GM19324 (cell line): ENCODE data around the gene KBTBD12.
"Not testable (repeated sequence)": the region's sequence is repeated elsewhere in the genome, so short reads cannot be mapped to it uniquely, and the experiment has no call there.

Experiments used
- ATAC-seq: cut with Tn5 transposase; IDR thresholded peaks from one replicate; pipeline ENCODE4 v1.9.1; 2021; ENCODE audit warnings: mild to moderate bottlenecking, moderate library complexity; ENCODE audit not compliant: unreplicated experiment, low FRiP score

KBTBD12 gene

DNA sequence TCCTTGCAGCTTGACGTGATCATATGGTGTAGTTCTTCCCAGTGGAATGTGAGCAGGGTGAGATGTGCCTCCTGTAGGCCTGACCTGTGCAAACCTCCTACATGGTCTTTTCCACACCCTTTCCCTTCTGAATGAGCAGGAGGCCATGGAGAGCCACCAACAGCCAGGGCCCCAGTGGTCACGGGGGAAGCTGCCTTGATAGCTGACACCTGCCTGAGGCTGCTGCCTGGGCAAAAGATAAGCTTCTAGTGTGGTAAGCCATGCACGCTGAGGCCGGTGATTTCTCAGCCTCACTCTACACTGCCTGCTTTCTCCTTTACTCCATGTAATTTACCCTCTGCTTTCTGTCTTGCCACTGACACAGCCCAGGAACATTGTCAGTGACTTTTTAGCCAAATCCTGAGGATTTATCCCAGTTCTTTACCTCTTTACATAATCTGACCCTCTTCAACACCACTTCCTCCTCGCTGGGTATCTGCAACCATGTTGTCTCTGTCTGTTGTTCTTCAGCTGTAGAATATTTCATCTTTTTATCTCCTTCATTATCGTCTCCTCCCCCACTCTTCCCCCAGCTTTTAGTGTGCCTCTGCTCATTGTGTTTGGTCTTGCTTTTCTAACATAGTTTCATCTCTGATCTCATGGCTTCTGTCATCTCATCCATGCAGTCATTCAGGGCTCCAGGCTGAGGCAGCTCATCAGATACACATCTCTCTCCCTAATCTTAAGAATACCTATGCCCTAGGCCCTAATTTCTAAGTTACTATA is 11.2 kb upstream of the KBTBD12 start:
- no peak for ATAC-seq

DNA sequence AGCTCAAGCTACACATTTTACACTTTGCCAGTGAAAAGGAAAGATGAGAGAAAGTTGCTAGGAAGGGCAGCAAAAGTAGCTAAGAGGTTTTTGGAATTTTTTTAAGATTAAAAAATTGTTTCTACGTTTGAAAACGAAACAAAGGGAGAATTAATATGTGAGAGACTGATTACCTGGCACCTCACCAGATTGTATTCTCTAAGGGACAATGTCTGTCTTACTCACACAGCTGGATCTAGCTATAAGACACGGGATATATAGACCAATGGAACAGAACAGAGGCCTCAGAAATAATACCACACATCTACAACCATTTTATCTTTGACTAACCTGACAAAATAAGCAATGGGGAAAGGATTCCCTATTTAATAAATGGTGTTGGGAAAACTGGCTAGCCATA is 9.5 kb upstream of the KBTBD12 start:
- no peak for ATAC-seq

DNA sequence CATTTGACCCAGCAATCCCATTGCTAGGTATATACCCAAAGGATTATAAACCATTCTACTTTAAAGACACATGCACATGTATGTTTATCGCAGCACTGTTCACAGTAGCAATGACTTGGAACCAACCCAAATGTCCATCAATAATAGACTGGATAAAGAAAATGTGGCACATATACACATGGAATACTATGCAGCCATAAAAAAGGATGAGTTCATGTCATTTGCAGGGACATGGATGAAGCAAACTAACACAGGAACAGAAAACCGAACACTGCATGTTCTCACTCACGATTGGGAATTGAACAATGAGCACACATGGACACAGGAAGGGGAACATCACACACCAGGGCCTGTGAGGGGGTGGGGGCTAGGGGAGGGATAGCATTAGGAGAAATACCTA is 8.4 kb upstream of the KBTBD12 start:
- not testable (repeated sequence) for ATAC-seq

DNA sequence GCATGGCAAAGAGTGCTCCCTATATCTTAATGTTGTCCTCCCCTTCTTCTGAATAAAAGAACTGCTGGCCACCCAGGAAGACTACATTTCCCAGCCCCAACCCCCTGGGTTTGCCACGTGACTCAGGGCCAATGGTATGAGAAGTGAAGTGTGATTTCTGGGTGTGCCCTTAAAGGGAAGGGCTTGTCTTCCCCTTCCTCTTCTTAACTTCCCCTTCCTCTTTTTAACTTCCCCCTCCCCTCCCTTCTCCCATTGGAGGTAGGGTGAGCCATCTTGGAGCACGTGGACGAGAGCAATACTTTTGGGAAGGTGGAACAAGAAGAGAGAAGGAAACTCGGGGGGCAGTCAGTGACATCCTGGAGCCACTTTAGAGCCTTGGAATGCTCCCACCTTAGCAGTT is 6.8 kb upstream of the KBTBD12 start:
- no peak for ATAC-seq

DNA sequence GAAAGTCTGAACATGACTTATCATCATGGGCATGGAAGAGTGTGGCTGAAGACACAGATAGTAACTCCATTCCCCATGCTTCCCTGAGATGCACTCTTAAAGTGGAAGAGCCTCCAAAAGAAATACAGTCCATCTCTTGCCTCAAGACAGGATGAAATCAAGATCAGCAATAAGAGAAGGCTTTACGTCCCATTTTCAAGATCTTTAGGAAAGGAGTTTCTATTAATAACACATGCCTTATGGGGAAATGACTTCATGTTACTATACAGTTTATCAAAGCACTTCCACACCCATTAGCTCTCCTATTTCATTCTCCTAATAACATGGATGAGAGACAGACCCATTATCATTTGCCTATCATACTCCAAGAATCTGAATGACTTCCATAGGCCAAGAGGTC is 6.1 kb upstream of the KBTBD12 start:
- no peak for ATAC-seq

DNA sequence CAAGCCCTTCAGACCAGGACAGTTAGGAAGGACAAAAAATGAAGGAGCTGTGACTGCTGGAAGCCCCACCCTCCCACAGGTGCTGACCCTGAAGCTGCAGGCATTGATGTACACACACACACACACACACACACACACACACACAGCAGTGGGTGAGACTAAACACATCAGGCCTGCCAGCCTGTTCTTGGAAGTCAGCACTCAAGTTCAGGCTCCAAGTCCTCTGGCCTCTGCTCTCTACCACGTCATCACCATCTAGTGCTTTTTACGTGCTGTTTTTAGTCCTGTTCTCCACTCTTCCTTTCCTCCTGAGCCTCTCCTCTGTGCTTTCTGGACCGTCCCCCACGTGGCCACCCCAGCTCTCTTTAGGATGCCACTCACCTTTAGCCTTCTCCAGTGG is 5.4 kb upstream of the KBTBD12 start:
- ATAC-seq, result no peak

DNA sequence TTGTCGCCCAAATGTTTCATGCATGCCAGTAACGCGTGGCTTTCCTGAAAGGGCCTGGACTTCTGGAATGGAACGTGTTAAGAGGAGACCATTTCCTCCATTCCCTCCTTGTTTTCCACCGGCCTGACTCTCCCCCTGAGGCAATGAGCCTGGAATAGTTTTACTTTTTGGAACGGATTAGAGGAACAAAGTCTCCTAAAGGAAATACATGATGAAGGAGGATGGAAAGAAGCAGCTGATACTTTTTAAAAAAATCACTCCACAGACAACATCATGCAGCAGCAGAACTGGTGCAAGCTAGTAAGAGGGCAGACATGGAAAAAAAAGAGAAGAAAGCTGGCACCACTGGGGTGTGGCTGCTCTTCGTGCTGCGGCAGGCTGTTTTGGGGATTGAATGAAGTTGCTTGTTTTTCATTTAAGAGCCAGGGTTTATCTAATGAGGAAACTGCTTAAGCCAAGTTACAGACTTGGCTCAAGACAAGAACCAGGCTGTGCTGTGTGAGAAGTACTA is 3.6 kb upstream of the KBTBD12 start:
- no peak for ATAC-seq

DNA sequence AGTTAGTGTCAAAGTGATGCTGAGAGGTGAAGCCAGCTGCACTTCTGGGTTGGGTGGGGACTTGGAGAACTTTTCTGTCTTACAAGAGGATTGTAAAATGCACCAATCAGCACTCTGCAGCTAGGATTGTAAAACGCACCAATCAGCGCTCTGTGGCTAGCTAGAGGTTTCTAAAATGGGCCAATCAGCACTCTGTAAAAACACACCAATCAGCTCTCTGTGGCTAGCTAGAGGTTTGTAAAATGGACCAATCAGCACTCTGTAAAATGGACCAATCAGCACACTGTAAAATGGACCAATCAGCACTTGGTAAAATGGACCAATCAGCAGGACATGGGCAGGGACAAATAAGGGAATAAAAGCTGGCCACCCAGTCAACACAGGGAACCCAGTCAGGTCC is 1.2 kb upstream of the KBTBD12 start:
- ATAC-seq, result not testable (repeated sequence)

DNA sequence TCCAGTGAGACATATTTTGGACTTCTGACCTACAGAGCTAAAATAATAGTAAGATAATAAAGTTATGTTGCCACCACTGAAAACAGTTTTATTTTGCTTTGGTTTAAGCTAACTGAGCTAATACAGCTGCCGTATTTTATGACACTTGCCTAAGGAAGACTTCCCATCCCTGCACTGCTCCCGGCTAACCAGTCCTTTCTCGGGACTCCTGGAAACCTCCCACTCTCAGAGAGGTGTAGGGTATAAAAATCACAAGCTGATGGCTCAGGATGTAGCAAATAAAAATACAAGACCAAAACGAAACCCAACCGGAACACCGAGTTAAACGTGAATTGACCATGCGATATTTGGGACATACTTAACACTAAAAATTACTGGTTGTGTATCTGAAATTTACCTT is 448 bp upstream of the KBTBD12 start:
- no peak for ATAC-seq

DNA sequence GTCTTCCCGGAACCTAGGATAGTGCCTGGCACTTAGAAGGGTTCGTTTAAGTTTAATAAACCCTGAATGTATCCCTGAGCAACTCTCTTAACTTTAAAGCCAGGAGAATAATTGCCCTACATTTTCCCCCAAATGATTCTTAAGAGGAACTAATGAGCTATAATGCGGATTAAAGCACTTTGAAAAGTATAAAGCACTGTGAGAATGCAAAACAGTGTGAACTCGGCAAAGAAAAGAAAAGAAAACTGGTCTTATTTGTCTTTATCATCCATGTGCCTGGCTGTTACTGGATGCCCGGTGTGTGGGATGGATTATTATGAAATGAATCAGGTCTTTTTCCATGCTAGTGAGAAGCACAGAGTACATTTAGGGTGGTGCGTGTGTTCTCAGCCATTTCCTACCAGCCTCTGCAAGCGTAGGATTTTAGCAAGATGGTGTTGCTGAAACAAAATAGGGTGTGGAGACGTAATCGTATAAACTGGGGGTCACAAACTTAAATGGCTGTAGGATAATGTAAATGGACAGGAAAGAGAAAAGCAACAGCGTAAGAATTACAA is 983 bp downstream of the KBTBD12 start:
- no peak for ATAC-seq

DNA sequence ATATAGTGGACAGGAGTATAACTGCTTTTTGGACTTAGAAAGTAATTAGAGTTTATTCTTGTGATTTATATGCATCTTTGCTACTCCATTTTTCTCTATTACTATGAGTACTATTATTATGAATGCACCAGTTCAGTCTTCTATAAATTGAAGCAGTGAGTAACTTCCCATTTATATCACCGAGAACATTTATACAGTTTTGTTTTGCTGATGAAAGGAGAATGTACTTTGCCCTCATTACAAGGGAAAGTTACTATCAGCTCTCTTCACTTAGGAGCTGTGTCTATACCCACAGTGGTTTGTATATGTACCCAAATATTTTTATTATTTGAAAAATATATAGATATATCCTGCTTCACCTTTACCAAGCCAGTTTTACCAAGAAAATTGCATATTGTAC is 5.7 kb downstream of the KBTBD12 start:
- ATAC-seq, result no peak

DNA sequence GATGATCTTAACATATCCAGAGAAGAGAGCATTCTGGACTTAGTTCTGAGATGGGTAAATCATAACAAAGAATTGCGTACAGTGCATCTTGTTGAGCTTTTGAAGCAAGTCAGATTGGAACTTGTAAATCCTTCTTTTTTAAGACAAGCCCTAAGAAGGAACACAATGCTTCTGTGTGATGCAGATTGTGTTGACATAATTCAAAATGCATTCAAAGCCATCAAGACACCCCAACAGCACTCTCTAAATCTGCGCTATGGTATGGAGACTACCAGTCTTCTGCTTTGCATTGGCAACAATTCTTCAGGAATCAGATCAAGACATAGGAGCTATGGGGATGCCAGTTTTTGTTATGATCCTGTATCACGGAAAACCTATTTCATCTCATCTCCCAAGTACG is 8.6 kb downstream of the KBTBD12 start:
- no peak for ATAC-seq

DNA sequence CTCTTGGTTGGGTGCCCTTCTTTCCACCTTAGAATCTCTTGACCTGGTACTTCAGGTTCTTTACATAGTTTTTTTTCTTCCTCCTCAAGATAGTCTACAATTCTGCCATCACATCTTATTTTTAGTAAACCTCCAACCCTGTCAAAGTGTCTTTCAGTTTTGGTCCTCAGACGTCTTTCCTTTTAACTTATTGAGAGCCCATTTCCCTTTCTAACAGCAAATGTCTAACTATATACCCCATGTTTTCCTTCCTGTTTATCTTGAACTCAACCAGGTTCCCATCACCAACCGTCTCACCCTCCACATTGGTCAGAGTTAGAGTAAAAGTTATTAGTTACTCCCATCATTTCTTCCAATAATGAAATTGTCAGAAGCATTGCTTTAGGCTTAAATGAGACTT is 10.4 kb downstream of the KBTBD12 start:
- no peak for ATAC-seq

DNA sequence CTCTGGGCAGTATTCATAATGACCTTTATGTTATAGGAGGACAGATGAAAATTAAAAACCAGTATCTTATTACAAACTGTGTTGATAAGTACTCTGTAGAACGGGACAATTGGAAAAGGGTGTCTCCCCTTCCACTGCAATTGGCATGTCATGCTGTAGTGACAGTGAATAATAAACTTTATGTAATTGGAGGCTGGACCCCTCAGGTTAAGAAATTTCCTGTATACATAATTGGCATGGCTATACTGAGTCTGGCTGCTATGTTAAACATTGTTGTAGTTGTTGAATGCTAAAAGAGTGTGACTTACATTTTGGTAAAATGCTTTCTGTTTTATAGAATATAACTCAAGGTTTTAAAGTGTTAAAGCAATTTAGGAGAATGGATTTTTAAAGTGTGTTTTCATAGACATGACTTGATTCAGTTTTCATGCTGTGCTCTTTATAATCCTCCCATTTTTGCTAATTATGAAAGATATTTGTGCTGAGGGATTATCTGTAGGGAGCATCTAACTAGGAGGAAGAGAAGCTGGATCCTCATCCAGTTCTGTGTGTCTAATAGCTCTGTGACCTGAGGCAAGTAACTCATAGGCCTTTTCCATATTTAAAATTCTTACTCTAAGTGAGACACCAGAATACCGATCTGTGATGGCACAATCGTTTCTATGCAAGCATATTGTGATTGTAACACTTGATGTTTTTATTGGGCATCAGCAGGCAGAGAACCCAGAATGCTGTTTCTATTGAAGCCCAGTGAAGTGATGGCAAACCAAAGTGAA is 13.0 kb downstream of the KBTBD12 start:
- no peak for ATAC-seq

DNA sequence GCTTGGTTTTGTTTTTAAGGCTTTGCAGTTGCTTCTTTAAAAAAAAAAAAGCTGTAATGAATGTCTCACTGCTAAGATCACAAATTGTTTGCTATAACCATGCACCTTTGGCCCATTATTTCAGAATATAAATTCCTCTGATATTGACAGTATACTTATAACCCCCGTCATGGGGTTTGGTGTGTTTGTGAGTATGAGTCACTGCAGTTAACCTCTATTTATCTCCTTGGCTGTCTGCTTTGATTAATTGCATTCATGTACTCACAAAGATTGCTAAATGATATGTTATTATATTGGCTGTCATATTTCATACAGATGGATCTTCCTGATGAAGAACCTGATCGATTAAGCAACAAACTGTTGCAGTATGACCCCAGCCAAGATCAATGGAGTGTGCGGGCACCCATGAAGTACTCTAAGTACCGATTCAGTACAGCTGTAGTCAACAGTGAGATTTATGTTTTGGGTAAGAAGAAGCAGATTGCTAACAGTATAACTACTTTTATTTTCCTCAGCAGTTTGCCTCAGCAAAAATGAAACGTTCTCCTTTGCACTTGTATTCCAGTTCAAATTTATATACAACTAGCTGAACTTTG is 14.9 kb downstream of the KBTBD12 start:
- ATAC-seq, result no peak

DNA sequence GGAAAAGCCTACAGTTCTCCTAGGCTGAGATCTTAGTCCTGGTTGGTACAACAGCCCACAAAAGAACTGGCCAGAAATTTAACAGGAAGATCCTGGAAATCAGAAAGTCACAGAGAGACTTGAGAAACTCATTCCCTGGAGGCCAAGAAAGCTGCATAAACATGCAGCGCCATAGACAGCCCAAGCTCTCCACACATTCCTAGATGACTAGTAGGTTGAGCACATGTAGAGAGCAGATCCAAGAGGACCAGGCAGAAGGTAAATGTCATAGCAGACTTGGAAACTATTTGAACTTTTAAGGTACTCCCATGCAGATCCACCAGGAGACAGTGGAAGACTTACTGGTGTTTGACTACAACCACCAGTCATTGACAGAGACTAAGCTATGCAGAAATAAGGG is 18.4 kb downstream of the KBTBD12 start:
- ATAC-seq, result no peak

DNA sequence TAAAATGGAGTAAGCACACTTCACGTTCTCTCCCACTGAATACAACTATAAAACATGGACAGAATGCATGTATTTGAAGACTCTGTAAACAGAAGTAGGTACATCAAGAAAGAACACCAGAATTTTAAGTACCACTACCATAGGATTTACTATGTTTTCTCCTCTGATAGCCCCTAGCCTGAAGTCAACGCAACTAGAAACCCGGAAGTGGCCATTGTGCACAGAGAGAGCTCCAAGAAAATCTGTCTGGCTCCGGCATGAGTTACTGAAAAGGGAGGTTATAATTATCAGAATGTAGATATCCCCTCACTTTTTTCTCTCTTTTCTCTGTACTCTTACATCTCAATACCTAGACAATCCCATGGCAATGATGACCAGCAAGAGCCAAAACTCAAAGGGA is 23.8 kb downstream of the KBTBD12 start:
- ATAC-seq, result no peak

DNA sequence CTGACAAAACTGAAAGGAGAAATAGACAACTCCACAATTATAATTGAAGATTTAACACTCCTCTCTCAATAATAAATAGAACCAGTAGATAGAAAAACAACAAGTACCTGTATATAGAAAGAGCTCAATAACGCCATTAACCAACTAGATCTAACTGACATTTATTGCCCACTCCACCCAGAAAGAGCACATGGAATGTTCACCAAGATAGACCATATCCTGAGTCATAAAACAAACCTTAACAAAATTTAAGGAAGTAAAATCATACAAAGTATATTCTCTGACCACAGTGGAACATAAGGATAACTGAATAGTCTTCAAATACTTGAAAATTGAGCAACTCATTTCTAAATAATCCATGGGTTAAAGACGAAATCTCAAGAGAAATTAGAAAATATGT is 25.1 kb downstream of the KBTBD12 start:
- no peak for ATAC-seq

DNA sequence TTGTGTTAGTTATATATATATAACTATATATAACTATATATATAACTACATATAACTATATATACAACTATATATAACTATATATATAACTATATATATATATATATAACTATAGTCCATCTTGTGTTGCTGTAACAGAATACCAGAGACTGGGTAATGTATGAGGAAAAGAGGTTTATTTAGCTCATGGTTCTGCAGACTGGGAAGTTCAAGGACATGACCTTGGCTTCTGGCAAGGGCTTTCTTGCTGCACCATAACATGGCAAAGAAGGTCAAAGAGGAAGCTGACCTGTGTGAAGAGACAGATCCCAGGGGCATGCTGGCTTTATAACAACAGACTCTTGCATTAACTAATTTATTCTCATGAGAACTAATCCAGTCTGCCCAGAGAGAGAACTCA is 27.6 kb downstream of the KBTBD12 start:
- no peak for ATAC-seq

DNA sequence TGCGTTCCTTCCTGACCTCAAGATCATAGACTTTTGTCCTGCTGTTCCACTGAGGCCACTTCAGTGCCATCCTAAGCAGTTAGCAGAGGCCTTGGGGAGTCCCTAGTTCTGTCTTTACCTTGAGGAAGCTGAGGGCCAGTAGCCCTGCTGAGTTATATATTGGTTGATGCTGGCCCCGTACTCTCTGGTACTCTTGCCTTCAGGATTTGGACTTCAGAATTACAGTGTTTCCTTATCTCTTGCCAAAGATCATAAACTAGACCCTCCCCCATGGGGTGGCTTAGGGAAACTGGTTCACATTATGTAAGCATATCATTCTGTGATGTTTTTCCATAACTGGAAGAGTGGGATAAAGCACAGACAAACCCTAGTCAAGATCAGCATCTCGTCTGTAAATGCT is 33.2 kb downstream of the KBTBD12 start:
- no peak for ATAC-seq

DNA sequence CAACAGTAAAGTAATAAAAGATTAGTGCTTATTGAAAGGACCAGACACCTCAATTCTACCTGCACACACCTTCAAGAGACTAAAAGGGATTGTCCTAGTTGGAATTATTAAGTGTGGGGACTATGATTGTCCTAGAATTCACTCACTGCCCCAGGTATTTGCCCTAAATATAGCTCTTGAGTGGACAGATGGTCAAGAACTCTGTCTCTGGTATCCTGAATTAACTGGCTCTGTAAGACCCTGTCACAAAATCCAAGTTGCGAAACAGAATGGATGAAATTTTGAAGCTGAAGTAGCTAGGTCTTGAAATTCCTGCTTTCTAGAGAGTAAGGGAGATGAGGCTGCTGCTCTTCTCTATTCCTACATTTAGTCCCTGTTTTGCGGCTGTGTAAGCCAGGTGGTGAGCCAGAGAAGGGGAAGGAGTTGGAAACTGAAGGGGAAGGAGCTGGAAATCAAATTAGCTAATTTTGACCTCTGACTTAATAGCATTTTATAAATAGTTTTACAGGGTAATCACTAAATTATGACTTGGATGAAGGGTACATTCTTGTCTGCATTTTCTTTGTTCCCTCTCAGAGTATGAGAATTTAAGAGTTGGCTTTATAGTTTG is 34.5 kb downstream of the KBTBD12 start:
- no peak for ATAC-seq
